Neural progenitor cell (in vitro differentiated cells): Measurements from ENCODE around the gene SLC43A3. TPM values are rescaled to one million over a fixed set of nuclear protein-coding genes. Genes with fewer than 3 reads are reported as not detected.

Source experiments
- DNase-seq: peaks from one replicate; pipeline ENCODE4 v3.0.0-alpha.2; 2016; ENCODE audit warnings: low spot score
- H2AFZ ChIP-seq: fragments of 200-600 bp; sonication (generic); replicated peaks from 2 replicates; pipeline ENCODE4 v1.6.1; 2016; ENCODE audit warnings: antibody characterized with exemption
- H3F3A ChIP-seq: fragments of 200-600 bp; sonication (generic); 2 replicates; pipeline ENCODE4 v1.6.1; 2016; ENCODE audit warnings: antibody characterized with exemption, low read depth
- H3K27ac ChIP-seq: fragments of 200-600 bp; sonication (generic); 2 replicates; pipeline ENCODE4 v1.5.1; 2016; ENCODE audit warnings: mild to moderate bottlenecking
- H3K27me3 ChIP-seq: fragments of 200-600 bp; sonication (generic); 2 replicates; pipeline ENCODE4 v1.6.1; 2016; ENCODE audit warnings: mild to moderate bottlenecking, moderate library complexity
- H3K36me3 ChIP-seq: fragments of 200-600 bp; sonication (generic); 2 replicates; pipeline ENCODE4 v1.5.1; 2016
- H3K4me1 ChIP-seq: fragments of 200-600 bp; sonication (generic); 2 replicates; pipeline ENCODE4 v1.6.1; 2016; ENCODE audit warnings: mixed run types
- H3K4me2 ChIP-seq: fragments of 200-600 bp; sonication (generic); 2 replicates; pipeline ENCODE4 v1.6.1; 2016
- H3K4me3 ChIP-seq: fragments of 200-600 bp; sonication (generic); 2 replicates; pipeline ENCODE4 v1.5.1; 2016
- H3K79me2 ChIP-seq: fragments of 200-600 bp; sonication (generic); 2 replicates; pipeline ENCODE4 v1.6.1; 2016; ENCODE audit warnings: low read depth
- H3K9ac ChIP-seq: fragments of 200-600 bp; sonication (generic); 2 replicates; pipeline ENCODE4 v1.6.1; 2016
- H3K9me3 ChIP-seq: fragments of 200-600 bp; sonication (generic); 2 replicates; pipeline ENCODE4 v1.5.1; 2016; ENCODE audit warnings: low read depth
- H4K20me1 ChIP-seq: fragments of 200-600 bp; sonication (generic); 2 replicates; pipeline ENCODE4 v1.6.1; 2016; ENCODE audit warnings: low read depth
- H3K27ac Mint-ChIP-seq: 3 replicates; pipeline ENCODE4 v1.8.0; 2021; ENCODE audit warnings: mixed read lengths
- H3K27me3 Mint-ChIP-seq: 2 replicates; pipeline ENCODE4 v1.8.0; 2022; ENCODE audit warnings: low read depth, mild to moderate bottlenecking, inconsistent platforms, moderate library complexity, mixed read lengths; ENCODE audit not compliant: insufficient read depth
- H3K36me3 Mint-ChIP-seq: 3 replicates; pipeline ENCODE4 v1.8.0; 2021; ENCODE audit warnings: mixed read lengths
- H3K4me1 Mint-ChIP-seq: 3 replicates; pipeline ENCODE4 v1.8.0; 2021; ENCODE audit warnings: mixed read lengths
- H3K4me3 Mint-ChIP-seq: 3 replicates; pipeline ENCODE4 v1.8.0; 2021; ENCODE audit warnings: mild to moderate bottlenecking, moderate library complexity, mixed read lengths
- H3K9me3 Mint-ChIP-seq: 3 replicates; pipeline ENCODE4 v1.8.0; 2020; ENCODE audit warnings: mixed read lengths
- EZH2 ChIP-seq: fragments of 200-600 bp; sonication (generic); IDR thresholded peaks from 2 replicates; pipeline ENCODE4 v1.6.1; 2017; ENCODE audit warnings: antibody characterized with exemption, mild to moderate bottlenecking, moderate library complexity
- EZH2phosphoT487 ChIP-seq: fragments of 200-600 bp; sonication (generic); IDR thresholded peaks from 2 replicates; pipeline ENCODE4 v1.6.1; 2017; ENCODE audit warnings: antibody characterized with exemption
- total RNA-seq: library from RNA; depleted of rRNA; stranded (reverse); fragments of >200 nt; gene quantifications from 2 replicates; pipeline ENCODE4 v1.2.3, GENCODE V29; 2015; ENCODE audit warnings: low replicate concordance
- TF ChIP-seq, protein P1 (sequence below): fragments of 200-600 bp; sonication (generic); IDR thresholded peaks from 2 replicates; pipeline ENCODE4 v1.5.1; 2017; ENCODE audit warnings: antibody characterized with exemption, mild to moderate bottlenecking

Gene SLC43A3
- 5.6 and 7.8 TPM in 2 replicates for total RNA-seq

DNA sequence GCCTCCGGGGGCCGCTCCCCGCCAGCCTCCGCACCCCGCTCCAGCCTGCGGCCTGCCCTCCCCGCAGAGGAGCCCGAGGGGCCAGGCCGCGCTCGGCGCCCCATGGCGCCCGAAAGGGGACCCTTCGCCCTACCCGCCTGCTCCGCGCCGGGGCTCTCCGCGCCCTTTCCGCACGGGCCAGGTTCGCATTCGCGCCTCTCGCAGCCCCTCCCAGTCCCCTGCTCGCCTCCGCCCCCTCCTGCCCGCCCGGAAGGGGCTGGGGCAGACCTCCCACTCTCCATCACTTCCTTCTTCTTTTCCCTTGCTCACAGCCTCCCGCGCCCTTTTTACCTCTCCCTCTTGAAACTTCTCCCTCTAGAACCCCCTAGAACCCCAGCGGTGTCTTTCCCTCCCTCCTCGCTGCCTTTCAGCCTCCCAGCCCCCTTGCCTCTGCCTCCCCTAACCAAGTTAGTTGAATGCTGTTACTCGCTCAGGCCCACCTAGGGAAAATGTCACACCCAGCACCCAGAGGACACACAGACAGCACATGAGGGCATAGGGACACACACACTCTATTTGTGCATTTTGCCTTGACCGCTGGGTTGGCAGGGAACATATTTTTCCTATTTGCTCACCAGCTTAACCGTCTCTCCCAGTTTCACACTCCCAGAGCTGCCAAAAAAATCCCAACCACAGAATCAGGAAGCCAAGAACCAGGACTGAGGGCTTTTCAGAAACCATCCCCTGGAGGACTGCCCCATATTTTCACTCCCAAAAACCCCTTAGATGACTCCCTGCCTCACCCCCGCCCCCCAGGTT is at the start of gene SLC43A3:
Gene SLC43A3, minus strand, starts transcription at position 193 of the 798 bp plus-strand sequence. CDS start 949 bp downstream, outside the sequence.
- peaks cover 8% of the 10 kb centered on the region for H3F3A ChIP-seq
- TF ChIP-seq EZH2phosphoT487 (peak; percentile 44), EZH2 (peak; percentile 48)
- TF ChIP-seq, protein P1, sequence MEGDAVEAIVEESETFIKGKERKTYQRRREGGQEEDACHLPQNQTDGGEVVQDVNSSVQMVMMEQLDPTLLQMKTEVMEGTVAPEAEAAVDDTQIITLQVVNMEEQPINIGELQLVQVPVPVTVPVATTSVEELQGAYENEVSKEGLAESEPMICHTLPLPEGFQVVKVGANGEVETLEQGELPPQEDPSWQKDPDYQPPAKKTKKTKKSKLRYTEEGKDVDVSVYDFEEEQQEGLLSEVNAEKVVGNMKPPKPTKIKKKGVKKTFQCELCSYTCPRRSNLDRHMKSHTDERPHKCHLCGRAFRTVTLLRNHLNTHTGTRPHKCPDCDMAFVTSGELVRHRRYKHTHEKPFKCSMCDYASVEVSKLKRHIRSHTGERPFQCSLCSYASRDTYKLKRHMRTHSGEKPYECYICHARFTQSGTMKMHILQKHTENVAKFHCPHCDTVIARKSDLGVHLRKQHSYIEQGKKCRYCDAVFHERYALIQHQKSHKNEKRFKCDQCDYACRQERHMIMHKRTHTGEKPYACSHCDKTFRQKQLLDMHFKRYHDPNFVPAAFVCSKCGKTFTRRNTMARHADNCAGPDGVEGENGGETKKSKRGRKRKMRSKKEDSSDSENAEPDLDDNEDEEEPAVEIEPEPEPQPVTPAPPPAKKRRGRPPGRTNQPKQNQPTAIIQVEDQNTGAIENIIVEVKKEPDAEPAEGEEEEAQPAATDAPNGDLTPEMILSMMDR = peak; percentile 7
- no peaks in the 10 kb centered on the region for H4K20me1 ChIP-seq
- Mint-ChIP-seq H3K9me3 (no peaks in the 10 kb centered on the region), H3K36me3 (no peaks in the 10 kb centered on the region), H3K4me3 (peak within 1 kb of the TSS; percentile 83), H3K4me1 (peaks cover 34% of the 10 kb centered on the region), H3K27ac (peak within 1 kb of the TSS; percentile 33), H3K27me3 (peaks cover 5% of the 10 kb centered on the region)
- H3K27me3 ChIP-seq = peaks cover 48% of the 10 kb centered on the region
- H3K36me3 ChIP-seq = no peaks in the 10 kb centered on the region
- H3K4me3 ChIP-seq = peak within 1 kb of the TSS; percentile 49
- H3K9ac ChIP-seq = no peak within 1 kb of the TSS
- peak within 1 kb of the TSS; percentile 92 for H2AFZ ChIP-seq
- no peaks in the 10 kb centered on the region for H3K9me3 ChIP-seq
- no peaks in the 10 kb centered on the region for H3K79me2 ChIP-seq
- DNase-seq = peak; percentile 70
- peak within 1 kb of the TSS; percentile 87 for H3K4me2 ChIP-seq
- H3K27ac ChIP-seq = no peak within 1 kb of the TSS
- no peaks in the 10 kb centered on the region for H3K4me1 ChIP-seq

DNA sequence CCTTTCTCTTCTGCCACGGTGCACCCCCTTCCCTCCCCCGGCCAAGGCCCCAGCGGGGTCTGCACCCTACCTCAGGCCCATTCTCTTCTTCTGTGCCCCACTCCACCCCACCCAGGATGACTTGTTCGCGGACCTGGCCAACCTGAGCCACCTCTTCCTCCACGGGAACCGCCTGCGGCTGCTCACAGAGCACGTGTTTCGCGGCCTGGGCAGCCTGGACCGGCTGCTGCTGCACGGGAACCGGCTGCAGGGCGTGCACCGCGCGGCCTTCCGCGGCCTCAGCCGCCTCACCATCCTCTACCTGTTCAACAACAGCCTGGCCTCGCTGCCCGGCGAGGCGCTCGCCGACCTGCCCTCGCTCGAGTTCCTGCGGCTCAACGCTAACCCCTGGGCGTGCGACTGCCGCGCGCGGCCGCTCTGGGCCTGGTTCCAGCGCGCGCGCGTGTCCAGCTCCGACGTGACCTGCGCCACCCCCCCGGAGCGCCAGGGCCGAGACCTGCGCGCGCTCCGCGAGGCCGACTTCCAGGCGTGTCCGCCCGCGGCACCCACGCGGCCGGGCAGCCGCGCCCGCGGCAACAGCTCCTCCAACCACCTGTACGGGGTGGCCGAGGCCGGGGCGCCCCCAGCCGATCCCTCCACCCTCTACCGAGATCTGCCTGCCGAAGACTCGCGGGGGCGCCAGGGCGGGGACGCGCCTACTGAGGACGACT is 49.3 kb upstream of the SLC43A3 start:
- peak overlapping the region; percentile 49 for H3K4me3 ChIP-seq
- H3K27ac ChIP-seq = no peak overlapping the region
- H3K4me3 Mint-ChIP-seq = peak overlapping the region; percentile 69
- peak; percentile 59 for DNase-seq
- no peaks in the 10 kb centered on the region for H3K9me3 ChIP-seq
- H3K9ac ChIP-seq = no peak overlapping the region
- peaks cover 16% of the 10 kb centered on the region for H3F3A ChIP-seq
- no peaks in the 10 kb centered on the region for H3K36me3 ChIP-seq
- H3K27me3 ChIP-seq = peaks cover 77% of the 10 kb centered on the region
- peak overlapping the region; percentile 81 for H3K4me2 ChIP-seq
- no peaks in the 10 kb centered on the region for H3K9me3 Mint-ChIP-seq
- H3K36me3 Mint-ChIP-seq = no peaks in the 10 kb centered on the region
- peaks cover 56% of the 10 kb centered on the region for H3K27me3 Mint-ChIP-seq
- no peaks in the 10 kb centered on the region for H3K79me2 ChIP-seq
- TF ChIP-seq, protein P1 = no peak
- peak; percentile 83 for TF ChIP-seq EZH2
- TF ChIP-seq EZH2phosphoT487 = peak; percentile 85
- peak overlapping the region; percentile 90 for H2AFZ ChIP-seq
- H3K4me1 ChIP-seq = peaks cover 14% of the 10 kb centered on the region
- peaks cover 23% of the 10 kb centered on the region for H4K20me1 ChIP-seq
- H3K27ac Mint-ChIP-seq = no peak overlapping the region
- H3K4me1 Mint-ChIP-seq = peaks cover 41% of the 10 kb centered on the region

DNA sequence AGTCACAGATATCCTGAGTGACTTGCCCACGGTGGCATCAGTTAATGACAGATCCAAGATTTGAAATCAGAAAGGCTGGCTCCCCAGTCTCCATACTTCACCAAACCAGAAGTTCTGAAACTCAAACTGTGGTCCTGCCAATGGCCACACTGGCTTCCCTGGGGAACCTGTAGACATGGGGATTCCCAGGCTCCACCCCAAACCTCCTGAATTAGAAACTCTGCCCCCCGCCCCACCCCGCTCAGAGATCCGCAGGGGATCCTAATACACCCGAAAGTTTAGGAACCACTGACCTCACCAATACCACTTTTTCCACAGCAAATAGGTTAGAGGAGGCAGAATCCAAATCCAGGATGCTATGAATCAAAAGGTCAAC is 48.7 kb upstream of the SLC43A3 start:
- Histone ChIP-seq H3K4me2 (peak overlapping the region; percentile 81), H3K9ac (no peak overlapping the region), H3K4me1 (peaks cover 14% of the 10 kb centered on the region), H3K27ac (no peak overlapping the region), H3F3A (peaks cover 11% of the 10 kb centered on the region), H2AFZ (no peak overlapping the region), H3K9me3 (no peaks in the 10 kb centered on the region), H3K27me3 (peaks cover 72% of the 10 kb centered on the region), H4K20me1 (peaks cover 18% of the 10 kb centered on the region), H3K4me3 (peak overlapping the region; percentile 49), H3K36me3 (no peaks in the 10 kb centered on the region), H3K79me2 (no peaks in the 10 kb centered on the region)
- peaks cover 35% of the 10 kb centered on the region for H3K4me1 Mint-ChIP-seq
- TF ChIP-seq EZH2phosphoT487 (no peak), EZH2 (no peak)
- TF ChIP-seq, protein P1 = no peak
- H3K27me3 Mint-ChIP-seq = peaks cover 54% of the 10 kb centered on the region
- H3K9me3 Mint-ChIP-seq = no peaks in the 10 kb centered on the region
- H3K36me3 Mint-ChIP-seq = no peaks in the 10 kb centered on the region
- no peak for DNase-seq
- H3K4me3 Mint-ChIP-seq = peak overlapping the region; percentile 69
- no peak overlapping the region for H3K27ac Mint-ChIP-seq
